Kasumi-1 (cell line): Measurements from ENCODE around the gene DLD.

ENCODE experiments used
- DNase-seq, 2 experiments: peaks; one replicate each; lab custom pipeline; 2025; lab: John Stamatoyannopoulos, UW

DLD gene

GRCh38 chr7:107969856-107970255 is 78.9 kb downstream of the DLD start:
- no peak for DNase-seq
